Immature natural killer cell (primary cell): ENCODE results near the gene BEND7. TPM values are rescaled to one million over a fixed set of nuclear protein-coding genes. Genes with fewer than 3 reads are reported as not detected.
"Not testable (repeated sequence)": the region's sequence is repeated elsewhere in the genome, so short reads cannot be mapped to it uniquely, and the experiment has no call there.

ENCODE experiments used
- DNase-seq, 3 donors: peaks; one replicate each; pipeline ENCODE4 v3.0.0; 2022; ENCODE audit warnings: mixed read lengths in 1 of 3
- H3K27ac Mint-ChIP-seq, 6 donors: one replicate each; pipeline ENCODE4 v1.8.0; 2020; ENCODE audit warnings: mixed read lengths in 6 of 6, mild to moderate bottlenecking in 5 of 6, inconsistent platforms in 4 of 6, moderate library complexity in 3 of 6
- H3K27me3 Mint-ChIP-seq, 3 donors: one replicate each; pipeline ENCODE4 v1.8.0; 2020 to 2021; ENCODE audit warnings: low read depth in 3 of 3, mild to moderate bottlenecking in 3 of 3, mixed read lengths in 3 of 3, moderate library complexity in 3 of 3, inconsistent platforms in 1 of 3
- H3K36me3 Mint-ChIP-seq, 3 donors: one replicate each; pipeline ENCODE4 v1.8.0; 2020; ENCODE audit warnings: mixed read lengths in 3 of 3, inconsistent platforms in 2 of 3, mild to moderate bottlenecking in 2 of 3
- H3K4me1 Mint-ChIP-seq, 2 donors: one replicate each; pipeline ENCODE4 v1.8.0; 2020; ENCODE audit warnings: inconsistent platforms in 2 of 2, mild to moderate bottlenecking in 2 of 2, mixed read lengths in 2 of 2, moderate library complexity in 1 of 2
- H3K4me3 Mint-ChIP-seq, 5 donors: one replicate each; pipeline ENCODE4 v1.8.0; 2020; ENCODE audit warnings: mild to moderate bottlenecking in 5 of 5, mixed read lengths in 5 of 5, inconsistent platforms in 3 of 5, moderate library complexity in 3 of 5
- H3K9me3 Mint-ChIP-seq, 6 donors: one replicate each; pipeline ENCODE4 v1.8.0; 2020; ENCODE audit warnings: mild to moderate bottlenecking in 6 of 6, mixed read lengths in 6 of 6, inconsistent platforms in 4 of 6, moderate library complexity in 3 of 6
- polyA plus RNA-seq, 3 donors: library from polyadenylated mRNA; unstranded; fragments of 300-500 nt; fragmentation: Illumina TruSeq; gene quantifications; one replicate each; pipeline ENCODE4 v1.2.3, GENCODE V29; 2021

The BEND7 gene
- polyA plus RNA-seq, 3 donors from 2014 or later, result not detected

GRCh38 chr10:13414855-13415254 is 114.0 kb downstream of the BEND7 start:
- H3K27ac Mint-ChIP-seq, result no peak overlapping the region
- H3K36me3 Mint-ChIP-seq, result no peaks in the 10 kb centered on the region
- DNase-seq, result no peak
- H3K27me3 Mint-ChIP-seq, result peaks cover 2 to 11% (median 5%) of the 10 kb centered on the region in 3 donors
- H3K9me3 Mint-ChIP-seq, result peaks cover 0 to 1% (median 0%) of the 10 kb centered on the region in 6 donors
- H3K4me1 Mint-ChIP-seq, result no peaks in the 10 kb centered on the region
- no peak overlapping the region for H3K4me3 Mint-ChIP-seq

DNA sequence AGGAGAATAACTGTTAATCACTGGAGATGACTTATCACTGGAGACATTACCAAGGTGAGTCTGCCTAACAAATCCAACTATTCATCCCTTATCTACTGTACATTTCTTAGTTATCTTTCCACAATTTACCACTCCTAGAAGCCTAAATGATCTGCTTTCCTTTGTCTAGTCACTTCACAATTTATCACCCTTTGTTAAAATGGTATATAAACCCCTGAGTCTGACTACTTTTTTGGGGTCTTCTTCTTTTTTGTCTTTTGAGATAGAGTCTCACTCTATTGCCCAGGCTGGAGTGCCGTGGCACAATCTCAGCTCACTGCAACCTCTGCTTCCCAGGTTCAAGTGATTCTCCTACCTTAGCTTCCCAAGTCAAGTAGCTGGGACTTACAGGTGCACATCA is 114.7 kb downstream of the BEND7 start:
- Mint-ChIP-seq H3K4me3 (no peak overlapping the region), H3K4me1 (no peaks in the 10 kb centered on the region), H3K27ac (no peak overlapping the region)

DNA sequence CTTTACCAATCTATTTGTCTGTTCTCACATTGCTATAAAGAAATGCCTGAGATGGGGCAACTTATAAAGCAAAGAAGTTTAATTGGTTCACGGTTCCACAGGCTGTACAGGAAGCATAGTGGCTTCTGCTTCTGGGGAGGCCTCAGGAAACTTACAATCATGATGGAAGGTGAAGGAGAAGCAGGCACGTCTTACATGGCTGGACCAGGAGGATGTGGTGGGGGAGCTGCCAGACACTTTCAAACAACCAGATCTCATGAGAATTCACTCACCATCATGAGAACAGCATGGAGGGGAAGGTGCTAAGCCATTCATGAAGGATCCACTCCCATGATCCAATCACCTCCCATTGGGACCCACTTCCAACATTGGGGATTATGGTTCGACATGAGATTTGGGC is 115.9 kb downstream of the BEND7 start:
- no peak overlapping the region for H3K4me3 Mint-ChIP-seq

More for the DNA sequence above, 114.7 kb downstream of the BEND7 start:
- no peaks in the 10 kb centered on the region for H3K36me3 Mint-ChIP-seq
- H3K27me3 Mint-ChIP-seq, result peaks cover 2 to 11% (median 5%) of the 10 kb centered on the region in 3 donors
- H3K9me3 Mint-ChIP-seq, result peaks cover 0 to 1% (median 0%) of the 10 kb centered on the region in 6 donors
- no peak for DNase-seq

GRCh38 chr10:13404791-13405190 is 124.0 kb downstream of the BEND7 start:
- Mint-ChIP-seq H3K27ac (no peak overlapping the region), H3K36me3 (no peaks in the 10 kb centered on the region), H3K27me3 (peaks cover 0 to 4% (median 2%) of the 10 kb centered on the region in 3 donors), H3K9me3 (no peaks in the 10 kb centered on the region), H3K4me3 (no peak overlapping the region), H3K4me1 (no peaks in the 10 kb centered on the region)
- no peak for DNase-seq

More for the DNA sequence above, 115.9 kb downstream of the BEND7 start:
- Mint-ChIP-seq H3K36me3 (no peaks in the 10 kb centered on the region), H3K27me3 (peaks cover 2 to 11% (median 5%) of the 10 kb centered on the region in 3 donors), H3K27ac (no peak overlapping the region), H3K9me3 (peaks cover 0 to 1% (median 0%) of the 10 kb centered on the region in 6 donors), H3K4me1 (no peaks in the 10 kb centered on the region)
- no peak for DNase-seq

DNA sequence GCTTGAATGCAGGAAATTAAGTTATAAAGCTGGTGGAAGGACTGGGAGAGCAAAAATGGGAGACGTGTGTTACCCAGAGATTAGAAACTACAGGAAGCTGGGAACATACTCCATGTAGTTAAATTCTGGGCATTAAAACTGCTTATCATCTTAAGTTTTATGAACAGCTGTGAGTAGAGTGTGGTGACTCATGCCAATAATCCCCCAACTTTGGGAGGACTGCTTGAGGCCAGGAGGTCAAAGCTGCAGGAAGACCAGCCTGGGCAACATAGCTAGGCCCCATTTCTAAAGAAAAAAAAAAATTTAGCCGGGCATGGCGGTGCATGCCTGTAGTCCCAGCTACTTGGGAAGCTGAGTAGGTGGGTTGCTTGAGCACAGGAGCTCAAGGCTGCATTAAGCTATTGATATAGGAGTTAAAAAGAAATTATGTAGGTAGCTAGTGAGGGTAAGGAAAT is 124.5 kb downstream of the BEND7 start:
- no peaks in the 10 kb centered on the region for H3K9me3 Mint-ChIP-seq

DNA sequence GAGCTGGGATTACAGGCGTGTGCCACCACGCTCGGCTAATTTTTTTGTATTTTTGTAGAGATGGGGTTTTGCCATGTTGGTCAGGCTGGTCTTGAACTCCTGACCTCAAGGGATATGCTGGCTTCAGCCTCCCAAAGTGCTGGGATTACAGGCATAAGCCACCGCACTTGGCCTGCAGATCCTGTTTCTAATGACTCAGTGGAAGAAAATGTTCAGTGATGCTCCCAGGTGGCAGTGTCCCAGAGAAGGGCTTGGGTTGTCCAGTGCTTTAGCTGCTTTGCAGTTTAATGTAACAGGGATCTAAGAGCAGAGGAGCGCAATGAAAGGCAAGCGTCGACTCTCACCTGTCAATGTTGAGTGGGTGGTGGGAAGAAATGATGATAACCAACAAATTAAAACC is 125.4 kb downstream of the BEND7 start:
- not testable (repeated sequence) for H3K9me3 Mint-ChIP-seq, H3K4me3 Mint-ChIP-seq, H3K27me3 Mint-ChIP-seq, H3K36me3 Mint-ChIP-seq, H3K27ac Mint-ChIP-seq, DNase-seq, H3K4me1 Mint-ChIP-seq

More for the DNA sequence above, 124.5 kb downstream of the BEND7 start:
- no peak overlapping the region for H3K4me3 Mint-ChIP-seq
- peaks cover 0 to 7% (median 4%) of the 10 kb centered on the region in 3 donors for H3K27me3 Mint-ChIP-seq
- no peak overlapping the region for H3K27ac Mint-ChIP-seq
- H3K36me3 Mint-ChIP-seq, result no peaks in the 10 kb centered on the region
- H3K4me1 Mint-ChIP-seq, result no peaks in the 10 kb centered on the region
- DNase-seq, result no peak

- peaks cover 0 to 10% (median 6%) of the 10 kb centered on the region in 3 donors for H3K27me3 Mint-ChIP-seq
- no peaks in the 10 kb centered on the region for H3K4me1 Mint-ChIP-seq
- H3K36me3 Mint-ChIP-seq, result no peaks in the 10 kb centered on the region
- no peak overlapping the region for H3K4me3 Mint-ChIP-seq
- DNase-seq, result no peak
- H3K27ac Mint-ChIP-seq, result no peak overlapping the region
- H3K9me3 Mint-ChIP-seq, result no peaks in the 10 kb centered on the region
Measured at GRCh38 chr10:13402021-13402420, 126.8 kb downstream of the BEND7 start.

DNA sequence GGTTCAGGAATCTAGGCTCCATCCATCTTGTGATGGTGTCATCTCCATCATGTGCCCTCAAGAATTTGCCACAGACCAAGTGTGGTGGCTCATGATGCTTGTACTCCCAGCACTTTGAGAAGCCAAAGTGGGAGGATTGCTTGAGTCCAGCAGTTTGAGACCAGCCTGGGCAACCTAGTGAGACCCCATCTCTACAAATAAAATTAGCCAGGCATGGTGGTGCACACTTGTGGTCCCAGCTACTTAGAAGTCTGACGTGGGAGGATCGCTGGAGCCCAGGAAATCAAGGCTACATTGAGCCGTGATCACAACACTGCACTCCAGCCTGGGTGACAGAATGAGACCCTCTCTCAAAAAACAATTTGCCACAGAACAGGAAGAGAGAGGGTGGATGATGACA is 127.7 kb downstream of the BEND7 start:
- DNase-seq, result no peak
- no peak overlapping the region for H3K27ac Mint-ChIP-seq

GRCh38 chr10:13400196-13400965 is 128.4 kb downstream of the BEND7 start:
- no peak overlapping the region for H3K27ac Mint-ChIP-seq
- no peaks in the 10 kb centered on the region for H3K36me3 Mint-ChIP-seq
- DNase-seq, result no peak
- no peaks in the 10 kb centered on the region for H3K9me3 Mint-ChIP-seq
- H3K27me3 Mint-ChIP-seq, result peaks cover 0 to 11% (median 6%) of the 10 kb centered on the region in 3 donors
- H3K4me3 Mint-ChIP-seq, result no peak overlapping the region
- no peaks in the 10 kb centered on the region for H3K4me1 Mint-ChIP-seq

More for the DNA sequence above, 127.7 kb downstream of the BEND7 start:
- no peaks in the 10 kb centered on the region for H3K9me3 Mint-ChIP-seq
- peaks cover 0 to 11% (median 6%) of the 10 kb centered on the region in 3 donors for H3K27me3 Mint-ChIP-seq
- no peak overlapping the region for H3K4me3 Mint-ChIP-seq
- H3K36me3 Mint-ChIP-seq, result no peaks in the 10 kb centered on the region
- no peaks in the 10 kb centered on the region for H3K4me1 Mint-ChIP-seq

DNA sequence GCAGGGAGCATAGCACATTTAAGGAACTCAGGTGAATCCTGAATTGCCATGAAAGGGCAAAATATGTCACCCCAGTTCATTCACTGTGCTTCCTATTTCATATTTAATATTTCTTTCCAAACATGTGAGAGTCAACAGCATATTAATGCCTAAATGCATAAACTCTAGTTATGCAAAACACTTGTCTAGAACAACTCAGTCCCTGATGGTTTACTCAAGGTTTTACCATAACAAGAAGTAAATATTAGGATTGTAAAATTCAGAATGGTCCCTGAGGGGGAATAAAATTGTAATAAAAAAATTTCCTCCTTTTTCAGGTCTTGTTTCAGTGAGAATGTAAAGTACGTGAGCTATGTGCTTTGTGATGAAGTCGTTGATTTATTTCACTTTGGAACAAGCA is 129.1 kb downstream of the BEND7 start:
- Mint-ChIP-seq H3K27ac (no peak overlapping the region), H3K27me3 (peaks cover 0 to 11% (median 6%) of the 10 kb centered on the region in 3 donors), H3K9me3 (no peaks in the 10 kb centered on the region), H3K36me3 (no peaks in the 10 kb centered on the region), H3K4me3 (no peak overlapping the region), H3K4me1 (no peaks in the 10 kb centered on the region)
- no peak for DNase-seq

- Mint-ChIP-seq H3K9me3 (no peaks in the 10 kb centered on the region), H3K27ac (no peak overlapping the region), H3K27me3 (peaks cover 0 to 11% (median 6%) of the 10 kb centered on the region in 3 donors), H3K36me3 (no peaks in the 10 kb centered on the region), H3K4me1 (no peaks in the 10 kb centered on the region), H3K4me3 (no peak overlapping the region)
- no peak for DNase-seq
Measured at GRCh38 chr10:13399236-13399635, 129.6 kb downstream of the BEND7 start.

DNA sequence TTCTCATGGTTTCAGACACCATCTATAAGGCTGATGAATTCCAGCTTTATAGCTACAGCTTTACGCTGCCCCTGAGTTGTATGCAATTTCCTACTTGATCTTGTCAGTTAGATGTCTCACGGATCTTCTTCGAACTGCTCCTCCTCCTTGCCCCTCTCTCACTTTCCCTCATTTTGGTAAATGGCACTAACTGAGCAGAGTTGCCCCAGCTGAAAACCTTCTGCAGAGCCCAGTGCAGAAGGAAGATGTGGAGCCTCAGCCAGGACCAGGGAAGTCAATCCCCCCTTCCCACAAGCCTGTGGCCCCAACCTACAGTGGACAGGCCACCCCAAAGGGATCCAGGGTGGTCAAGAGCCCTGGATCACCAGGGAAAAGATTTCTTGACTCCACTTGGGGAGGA is 131.8 kb downstream of the BEND7 start:
- peaks cover 1 to 16% (median 11%) of the 10 kb centered on the region in 3 donors for H3K27me3 Mint-ChIP-seq
- H3K9me3 Mint-ChIP-seq, result no peaks in the 10 kb centered on the region
- H3K4me1 Mint-ChIP-seq, result no peaks in the 10 kb centered on the region
- no peak for DNase-seq
- no peaks in the 10 kb centered on the region for H3K36me3 Mint-ChIP-seq
- H3K27ac Mint-ChIP-seq, result no peak overlapping the region
- H3K4me3 Mint-ChIP-seq, result no peak overlapping the region

DNA sequence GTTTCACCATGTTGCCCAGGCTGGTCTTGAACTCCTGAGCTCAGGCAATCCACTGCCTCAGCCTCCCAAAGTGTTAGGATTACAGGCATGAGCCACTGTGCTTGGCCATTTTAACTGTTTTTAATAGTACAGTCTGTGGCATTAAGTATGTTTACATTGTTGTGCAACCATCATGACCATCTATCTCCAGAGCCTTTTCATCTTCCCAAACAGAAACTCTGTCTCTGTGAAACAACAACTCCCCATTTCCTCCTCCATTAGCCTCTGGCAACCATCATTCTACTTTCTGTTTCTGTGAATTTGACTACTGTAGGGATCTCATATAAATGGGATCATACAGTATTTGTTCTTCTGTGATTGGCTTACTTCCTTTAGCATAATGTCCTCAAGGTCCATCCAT is 132.4 kb downstream of the BEND7 start:
- no peak overlapping the region for H3K4me3 Mint-ChIP-seq
- H3K9me3 Mint-ChIP-seq, result no peaks in the 10 kb centered on the region
- no peak overlapping the region for H3K27ac Mint-ChIP-seq
- no peaks in the 10 kb centered on the region for H3K4me1 Mint-ChIP-seq
- no peaks in the 10 kb centered on the region for H3K36me3 Mint-ChIP-seq
- H3K27me3 Mint-ChIP-seq, result peaks cover 2 to 16% (median 11%) of the 10 kb centered on the region in 3 donors
- no peak for DNase-seq

GRCh38 chr10:13395540-13395939 is 133.3 kb downstream of the BEND7 start:
- Mint-ChIP-seq H3K27ac (no peak overlapping the region), H3K9me3 (no peaks in the 10 kb centered on the region), H3K27me3 (peaks cover 2 to 16% (median 11%) of the 10 kb centered on the region in 3 donors), H3K4me3 (no peak overlapping the region), H3K36me3 (no peaks in the 10 kb centered on the region), H3K4me1 (no peaks in the 10 kb centered on the region)
- DNase-seq, result no peak

GRCh38 chr10:13393640-13394039 is 135.2 kb downstream of the BEND7 start:
- no peak for DNase-seq
- peaks cover 2 to 9% (median 6%) of the 10 kb centered on the region in 3 donors for H3K27me3 Mint-ChIP-seq
- H3K36me3 Mint-ChIP-seq, result no peaks in the 10 kb centered on the region
- H3K27ac Mint-ChIP-seq, result no peak overlapping the region
- H3K4me1 Mint-ChIP-seq, result no peaks in the 10 kb centered on the region
- no peaks in the 10 kb centered on the region for H3K9me3 Mint-ChIP-seq
- no peak overlapping the region for H3K4me3 Mint-ChIP-seq
